AG10803 (cell line): Measurements from ENCODE around the gene CDH5.

ENCODE experiments used
- DNase-seq: peaks from one replicate; pipeline ENCODE4 v3.0.0; 2010; ENCODE audit warnings: low read depth
- H3K4me3 ChIP-seq: 2 replicates; pipeline ENCODE4 v1.5.1; 2011; ENCODE audit warnings: mild to moderate bottlenecking, low read length, control low read depth
- CTCF ChIP-seq: conservative IDR thresholded peaks from 2 replicates; pipeline ENCODE4 v1.5.1; 2011; ENCODE audit warnings: mild to moderate bottlenecking, low read length, control low read depth, inconsistent platforms

Gene CDH5

GRCh38 chr16:66380421-66380820, 13.9 kb downstream of the CDH5 start:
- no peak for TF ChIP-seq CTCF
- no peak for DNase-seq
- H3K4me3 ChIP-seq = no peak overlapping the region

DNA sequence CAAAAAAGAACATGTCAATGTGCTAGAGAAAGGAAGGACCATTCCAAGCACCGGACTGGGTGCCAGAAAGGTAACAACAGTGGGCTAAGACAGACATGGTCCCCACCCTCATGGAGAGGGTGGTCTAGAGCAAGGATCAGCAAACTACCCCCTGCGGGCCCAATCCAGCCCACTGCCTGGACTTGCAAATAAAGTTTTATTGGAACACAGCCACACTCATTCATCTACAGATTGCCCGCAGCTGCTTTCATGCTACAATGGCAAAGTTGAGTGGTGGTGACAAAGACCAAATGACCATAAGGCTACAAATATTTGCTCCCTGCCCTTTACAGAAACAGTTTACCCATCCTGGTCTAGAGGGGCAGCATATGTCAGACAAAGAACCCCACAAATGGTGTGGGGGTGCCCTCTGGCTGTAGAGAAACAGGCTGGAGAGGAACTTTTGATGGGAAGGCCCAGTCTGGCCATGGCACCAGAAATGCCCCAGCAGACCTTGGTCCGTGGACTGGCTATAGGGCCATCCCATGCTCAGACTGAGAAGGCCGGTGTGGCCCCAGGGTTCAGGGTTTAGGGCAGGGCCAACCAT, 15.2 kb downstream of the CDH5 start:
- no peak for TF ChIP-seq CTCF
- DNase-seq = no peak
- no peak overlapping the region for H3K4me3 ChIP-seq

DNA sequence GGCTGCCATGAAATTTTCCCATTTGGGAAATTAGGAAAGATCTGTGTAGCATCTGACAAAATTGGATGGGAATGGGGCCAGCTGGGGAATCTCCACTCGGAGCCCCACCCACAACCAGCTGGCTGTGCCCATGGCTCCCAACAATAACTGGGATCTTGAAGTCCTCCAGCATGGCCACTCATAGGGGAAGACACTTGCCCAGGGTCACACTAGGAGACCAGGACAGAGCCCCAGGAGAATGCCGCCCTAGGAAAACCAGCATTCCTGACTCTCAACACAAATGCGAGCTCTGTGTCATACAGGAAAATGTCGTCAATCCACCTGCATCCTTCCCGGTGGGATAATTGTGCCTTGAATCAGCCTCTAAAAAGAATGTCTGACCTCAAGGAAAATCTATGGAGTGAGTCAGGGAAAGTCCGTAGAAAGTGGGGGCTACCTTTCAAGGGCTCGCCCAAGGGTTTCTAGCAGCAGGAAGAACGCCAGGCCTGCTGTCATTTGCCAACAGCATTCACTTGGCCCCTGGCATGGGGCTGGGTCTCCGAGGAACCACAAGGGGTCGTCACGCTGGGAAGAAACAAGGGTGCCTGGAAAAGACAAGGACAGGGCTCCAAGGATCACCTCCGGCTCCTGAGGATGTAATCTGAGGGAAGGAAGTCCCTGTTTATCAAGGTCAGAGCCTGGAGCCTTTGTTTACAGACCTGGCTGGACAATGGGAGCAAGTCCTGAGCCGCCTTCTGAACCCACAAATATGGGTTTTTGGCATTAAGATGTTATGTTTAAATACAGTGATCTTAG, 15.9 kb downstream of the CDH5 start:
- peak; percentile 80 for DNase-seq
- no peak overlapping the region for H3K4me3 ChIP-seq
- TF ChIP-seq CTCF = no peak

DNA sequence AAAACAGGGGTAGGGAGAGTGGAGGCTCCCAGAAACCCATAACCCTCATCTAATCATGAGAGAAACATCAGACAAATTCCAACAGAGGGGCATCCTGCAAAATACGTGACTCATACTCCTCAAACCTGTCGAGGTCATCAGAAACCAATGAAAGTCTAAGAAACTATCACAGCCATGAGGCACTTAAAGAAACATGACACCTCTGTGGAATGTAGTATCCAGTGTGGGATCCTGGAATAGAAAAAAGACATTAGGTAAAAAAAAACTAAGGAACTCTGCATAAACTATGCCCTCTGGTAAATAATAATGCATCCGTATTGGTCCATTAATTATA, 16.4 kb downstream of the CDH5 start:
- peak; percentile 71 for DNase-seq
- H3K4me3 ChIP-seq = no peak overlapping the region
- no peak for TF ChIP-seq CTCF

DNA sequence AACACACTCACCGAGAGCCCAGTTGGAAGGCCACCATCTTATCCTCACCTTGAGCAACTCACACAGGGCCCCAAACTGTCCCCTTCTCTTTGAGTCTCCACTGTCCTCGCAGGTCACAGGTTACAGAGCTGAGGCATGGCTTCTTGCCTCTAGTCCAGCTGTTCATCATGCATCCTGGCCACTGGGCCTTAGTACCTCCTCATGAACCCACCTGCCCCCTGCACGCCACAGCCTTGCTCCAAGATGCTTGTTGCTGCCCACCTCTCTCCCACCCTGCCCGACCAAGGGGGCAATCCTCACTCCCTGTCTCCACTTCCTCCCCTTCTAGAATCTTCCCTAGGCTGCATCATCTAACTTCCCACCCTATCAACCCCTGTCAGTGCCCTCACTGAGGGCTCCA, 17.1 kb downstream of the CDH5 start:
- H3K4me3 ChIP-seq = no peak overlapping the region
- DNase-seq = no peak
- TF ChIP-seq CTCF = no peak

GRCh38 chr16:66385415-66385814, 18.9 kb downstream of the CDH5 start:
- DNase-seq = no peak
- no peak for TF ChIP-seq CTCF
- H3K4me3 ChIP-seq = no peak overlapping the region
